Small intestine (tissue), 7 donors: ENCODE data around the gene CD44. TPM values are rescaled to one million over a fixed set of nuclear protein-coding genes. Genes with fewer than 3 reads are reported as not detected.

Experiments
- DNase-seq, 2 donors: peaks; one replicate each; pipeline versions ENCODE4 v3.0.0 to v3.0.0-alpha.2; 2013
- FAIRE-seq: peaks from 2 replicates; lab custom pipeline; 2012; peaks lifted over from hg19 to GRCh38; lab: Jason Lieb, UNC
- H3K27ac ChIP-seq, 3 donors: one replicate each; pipeline ENCODE4 v1.5.1; 2013; ENCODE audit warnings: low read length in 2 of 3, mild to moderate bottlenecking in 2 of 3, control low read depth in 1 of 3, inconsistent platforms in 1 of 3, low read depth in 1 of 3, moderate library complexity in 1 of 3
- H3K27me3 ChIP-seq, 3 donors: one replicate each; pipeline ENCODE4 v1.6.1; 2013; ENCODE audit warnings: low read length in 3 of 3, inconsistent platforms in 1 of 3; ENCODE audit not compliant: control insufficient read depth in 3 of 3, insufficient read depth in 3 of 3
- H3K36me3 ChIP-seq, 3 donors: one replicate each; pipeline ENCODE4 v1.6.1; 2013; ENCODE audit warnings: low read length in 3 of 3, inconsistent platforms in 1 of 3, low read depth in 1 of 3, mild to moderate bottlenecking in 1 of 3, moderate library complexity in 1 of 3; ENCODE audit not compliant: control insufficient read depth in 3 of 3, insufficient read depth in 2 of 3
- H3K4me1 ChIP-seq, 3 donors: one replicate each; pipeline ENCODE4 v1.6.1; 2013; ENCODE audit warnings: low read length in 2 of 3, inconsistent platforms in 1 of 3, low read depth in 1 of 3, mild to moderate bottlenecking in 1 of 3, moderate library complexity in 1 of 3; ENCODE audit not compliant: control insufficient read depth in 3 of 3, insufficient read depth in 2 of 3
- H3K4me3 ChIP-seq, 3 donors: one replicate each; pipeline ENCODE4 v1.5.1; 2013; ENCODE audit warnings: low read length in 3 of 3, control low read depth in 1 of 3, inconsistent platforms in 1 of 3, low read depth in 1 of 3, mild to moderate bottlenecking in 1 of 3, moderate library complexity in 1 of 3
- H3K9me3 ChIP-seq, 2 donors: one replicate each; pipeline ENCODE4 v1.6.1; 2013; ENCODE audit warnings: low read depth in 1 of 2, low read length in 1 of 2; ENCODE audit not compliant: control insufficient read depth in 2 of 2, insufficient read depth in 1 of 2
- whole genome bisulfite sequencing, 3 donors: extraction: QIAGEN DNeasy Blood & Tissue Kit; methylation state at CpG; one replicate each; pipeline ENCODE4 v1.1.7; 2013; 5-methylcytosine and 5-hydroxymethylcytosine counted together
- polyA plus RNA-seq, 4 donors: library from polyadenylated mRNA; stranded (reverse) in 3 of 4; unstranded in 1 of 4; fragments of 200-250 nt in 3 of 4; fragments of 120-200 nt in 1 of 4; gene quantifications; one replicate each; pipeline versions ENCODE4 v1.2.1 to v1.2.3, GENCODE V29; 2013
- donor health status: healthy with polysubstance abuse.
- donor health status: control.
- donor health status: control.
- donor health status: Bipolar disorder and iron deficiency.
- donor health status: healthy.

The CD44 gene
- polyA plus RNA-seq, 4 donors = 5.4 to 89.6 (median 19.6) TPM

DNA sequence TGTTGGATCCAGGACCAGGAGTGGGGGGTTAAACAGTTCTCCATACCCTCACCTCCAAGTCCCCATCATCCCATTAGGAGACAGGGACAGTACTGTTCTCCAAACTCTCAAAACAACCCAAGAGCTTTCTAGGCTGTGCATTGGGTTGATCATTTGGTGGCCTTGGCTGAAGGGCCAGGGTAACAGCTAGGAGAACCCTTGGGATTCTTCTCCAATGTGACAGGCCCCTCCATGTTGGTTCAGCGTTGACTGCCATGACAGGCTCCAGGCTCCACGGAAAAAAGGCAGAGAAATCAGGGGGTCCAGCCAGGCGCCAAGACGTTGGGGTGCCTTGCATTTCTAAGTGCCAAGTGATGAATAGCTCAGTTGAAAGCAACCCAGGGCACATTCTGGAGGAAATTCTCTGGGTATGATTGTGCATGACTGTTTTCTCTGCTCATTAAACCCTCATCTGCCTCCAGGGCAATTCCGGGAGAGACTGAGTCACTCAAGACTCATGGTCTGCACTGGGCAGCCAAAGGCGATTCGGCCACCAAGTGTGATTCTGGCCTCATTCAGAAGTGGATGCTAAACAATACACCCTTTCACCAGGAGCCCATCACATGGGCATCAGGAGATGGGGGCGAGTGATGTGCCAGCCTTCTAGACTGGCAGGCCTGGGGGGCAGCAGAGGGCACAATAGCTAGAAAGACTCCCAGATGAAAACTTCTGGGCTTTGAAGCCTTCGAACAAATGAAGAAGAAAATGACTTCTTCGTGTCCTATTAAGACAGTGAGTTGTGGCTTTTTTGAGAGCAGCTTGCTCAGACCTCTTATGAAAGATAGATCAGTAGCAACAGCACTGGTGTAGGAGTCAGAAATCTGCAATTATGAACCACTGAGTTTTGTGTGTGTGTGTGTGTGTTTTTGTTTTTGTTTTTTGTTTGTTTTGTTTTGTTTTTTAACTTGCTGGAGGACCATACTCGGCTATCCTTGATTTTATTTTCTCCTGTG lies 27.7 kb downstream of the CD44 start:
- Histone ChIP-seq H3K9me3 (no peaks in the 10 kb centered on the region), H3K36me3 (peaks cover 0 to 3% (median 0%) of the 10 kb centered on the region in 3 donors), H3K4me3 (no peak overlapping the region), H3K27me3 (no peaks in the 10 kb centered on the region), H3K27ac (peak overlapping the region in 2 of 3 donors; percentile 69 to 94), H3K4me1 (peaks cover 0 to 54% (median 3%) of the 10 kb centered on the region in 3 donors)
- 68 to 82% (median 71%) methylated on average over 11 of the region's 11 CpGs for WGBS, 3 donors
- DNase-seq = no peak
- no peak for FAIRE-seq

DNA sequence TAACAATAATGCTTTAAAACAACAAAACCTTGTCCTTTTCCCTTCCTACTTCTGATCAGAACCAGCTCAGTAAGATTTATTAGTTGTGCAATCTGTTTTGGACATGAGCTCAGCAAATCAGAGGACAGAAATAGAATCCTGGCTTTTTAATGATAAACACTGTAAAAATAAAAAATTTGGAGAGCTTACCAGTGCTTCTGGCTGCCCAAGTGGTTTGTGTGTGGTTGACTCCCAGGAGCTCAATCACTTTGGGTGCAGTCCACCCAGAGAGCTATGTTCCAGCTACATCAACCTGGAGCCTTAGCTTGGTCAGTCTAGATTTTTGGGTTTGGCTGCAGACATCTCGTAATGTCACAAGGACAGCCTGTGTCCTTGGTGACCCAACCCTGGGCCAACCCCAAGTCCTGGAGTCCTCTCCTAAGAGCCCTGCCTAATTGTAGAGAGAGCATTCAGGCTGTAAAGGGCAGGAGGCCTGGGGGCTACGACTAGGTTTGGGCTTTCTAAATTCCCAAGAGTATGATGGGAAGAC lies 28.5 kb downstream of the CD44 start:
- DNase-seq (no peak), FAIRE-seq (no peak)
- Histone ChIP-seq H3K4me3 (no peak overlapping the region), H3K9me3 (no peaks in the 10 kb centered on the region), H3K27ac (peak overlapping the region in 2 of 3 donors; percentile 69 to 87), H3K27me3 (no peaks in the 10 kb centered on the region), H3K4me1 (peaks cover 0 to 51% (median 3%) of the 10 kb centered on the region in 3 donors), H3K36me3 (peaks cover 0 to 3% (median 0%) of the 10 kb centered on the region in 3 donors)
- WGBS, 3 donors = 57 to 92% (median 81%) methylated on average over 2 of the region's 2 CpGs

DNA sequence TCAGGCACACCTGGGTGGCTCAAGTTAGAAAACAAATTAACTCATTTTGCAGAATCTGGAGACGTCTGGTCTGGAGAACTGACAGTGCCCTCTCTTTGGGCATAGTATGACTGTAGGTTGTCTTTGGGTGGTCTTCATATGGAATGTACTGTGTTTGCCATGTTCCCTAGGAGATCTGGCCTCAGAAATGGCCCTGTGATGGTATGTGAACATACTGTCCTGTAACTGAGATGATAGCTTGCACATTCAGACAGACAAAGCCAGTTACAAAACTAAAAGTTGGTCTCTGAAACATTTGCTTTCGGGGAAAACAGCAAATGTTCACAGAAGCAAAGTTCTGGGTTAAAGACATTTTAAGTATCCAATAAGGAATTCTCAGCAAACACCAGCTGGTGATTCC lies 29.7 kb downstream of the CD44 start:
- no peak for FAIRE-seq
- Histone ChIP-seq H3K27ac (peak overlapping the region in 1 of 3 donors; percentile 41), H3K4me1 (peaks cover 9 to 54% (median 9%) of the 10 kb centered on the region in 3 donors), H3K9me3 (no peaks in the 10 kb centered on the region), H3K4me3 (no peak overlapping the region), H3K36me3 (peaks cover 0 to 3% (median 0%) of the 10 kb centered on the region in 3 donors), H3K27me3 (no peaks in the 10 kb centered on the region)
- no peak for DNase-seq
- whole genome bisulfite sequencing, 3 donors = 84 to 89% (median 84%) methylated on average over 2 of the region's 2 CpGs

DNA sequence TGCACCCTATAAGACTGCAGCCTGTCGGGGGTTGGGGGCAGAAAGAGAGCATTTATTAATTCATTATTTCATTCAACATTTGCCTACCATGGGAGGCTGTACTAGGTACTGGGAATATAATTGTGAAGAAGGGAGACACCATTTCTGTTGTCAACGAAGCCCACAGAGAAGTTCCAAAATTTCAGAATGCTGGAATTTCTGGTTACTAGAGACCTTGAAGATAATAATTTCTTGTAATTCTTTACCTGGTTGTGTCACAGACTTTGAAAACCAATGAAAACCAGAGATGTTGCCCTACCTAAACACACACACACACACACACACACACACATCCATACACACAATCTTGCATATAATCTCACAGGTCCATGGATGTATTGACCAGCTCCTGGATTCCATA lies 30.1 kb downstream of the CD44 start:
- FAIRE-seq (no peak), DNase-seq (no peak)
- H3K27ac ChIP-seq = no peak overlapping the region
- H3K4me3 ChIP-seq = no peak overlapping the region
- peaks cover 11 to 59% (median 13%) of the 10 kb centered on the region in 3 donors for H3K4me1 ChIP-seq
- H3K36me3 ChIP-seq = peaks cover 0 to 3% (median 0%) of the 10 kb centered on the region in 3 donors
- H3K9me3 ChIP-seq = no peaks in the 10 kb centered on the region
- no peaks in the 10 kb centered on the region for H3K27me3 ChIP-seq
- WGBS, 3 donors = 89 to 97% (median 97%) methylated on average over 2 of the region's 2 CpGs

DNA sequence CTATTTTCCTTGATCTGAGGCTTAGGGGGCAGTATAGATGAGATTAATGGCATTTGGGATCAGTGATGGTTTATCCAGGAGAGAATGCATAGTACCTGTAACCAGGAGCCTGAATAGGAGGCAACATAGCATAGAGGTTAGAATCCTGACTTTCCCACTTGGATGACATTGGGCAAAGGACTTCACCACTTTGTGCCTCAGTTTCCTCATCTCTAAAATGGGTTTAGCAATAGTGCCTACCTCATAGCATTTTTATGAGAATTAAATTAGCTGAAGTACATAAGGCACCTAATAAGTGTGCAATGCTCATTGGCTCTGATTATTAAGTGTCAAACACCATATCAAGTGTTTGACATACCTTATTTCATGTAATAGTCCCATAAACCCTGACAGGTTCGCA lies 30.8 kb downstream of the CD44 start:
- no peak for DNase-seq
- Histone ChIP-seq H3K27me3 (no peaks in the 10 kb centered on the region), H3K36me3 (peaks cover 0 to 3% (median 0%) of the 10 kb centered on the region in 3 donors), H3K4me1 (peaks cover 12 to 56% (median 15%) of the 10 kb centered on the region in 3 donors), H3K27ac (peak overlapping the region in 1 of 3 donors; percentile 22), H3K9me3 (no peaks in the 10 kb centered on the region), H3K4me3 (no peak overlapping the region)
- FAIRE-seq = no peak
- WGBS, 3 donors = 70 to 90% (median 82%) methylated on average over 1 of the region's 1 CpG

DNA sequence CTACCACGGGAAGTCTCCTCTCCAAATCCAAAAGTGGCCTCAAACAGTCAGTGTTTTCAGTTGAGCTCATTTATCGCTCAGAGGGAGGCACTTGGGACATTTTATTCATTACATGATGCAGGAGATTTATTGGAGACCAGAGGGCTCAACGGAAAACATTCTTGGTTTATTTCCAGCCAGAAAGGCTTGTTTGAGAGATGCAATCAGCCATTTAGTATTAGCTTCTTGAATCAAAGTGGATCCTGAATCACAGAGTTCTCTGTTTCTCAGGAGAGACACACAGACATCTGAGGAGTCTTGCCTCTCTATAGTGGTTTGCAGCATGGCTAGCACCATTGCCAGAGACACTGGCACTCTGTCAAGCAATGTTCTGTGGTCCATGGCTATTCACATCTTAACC lies 31.5 kb downstream of the CD44 start:
- Histone ChIP-seq H3K27me3 (no peaks in the 10 kb centered on the region), H3K36me3 (no peaks in the 10 kb centered on the region), H3K4me1 (peaks cover 10 to 49% (median 15%) of the 10 kb centered on the region in 3 donors), H3K4me3 (no peak overlapping the region), H3K27ac (peak overlapping the region in 1 of 3 donors; percentile 22), H3K9me3 (no peaks in the 10 kb centered on the region)
- 60 to 90% (median 89%) methylated on average over 3 of the region's 3 CpGs for WGBS, 3 donors
- no peak for FAIRE-seq
- no peak for DNase-seq

DNA sequence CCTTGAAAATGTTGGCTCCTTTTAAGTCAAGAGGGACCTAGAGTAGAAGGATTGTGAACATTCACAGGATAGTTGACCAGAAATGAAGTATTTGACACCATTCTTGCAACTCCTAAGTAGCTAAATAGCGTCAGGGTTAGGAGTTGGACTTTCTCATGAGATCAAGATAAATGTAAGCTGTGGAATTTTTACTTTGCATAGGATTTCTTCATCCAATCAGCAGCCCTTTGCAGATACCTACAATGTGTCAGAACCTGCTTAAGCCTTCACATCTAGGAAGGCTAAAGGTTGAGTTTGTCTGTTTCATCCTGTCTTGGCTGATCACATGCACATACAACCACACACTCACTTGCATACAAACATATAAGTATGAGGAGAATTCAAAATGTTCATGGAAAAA lies 32.3 kb downstream of the CD44 start:
- H3K27ac ChIP-seq = no peak overlapping the region
- DNase-seq = no peak
- H3K4me1 ChIP-seq = peaks cover 10 to 47% (median 15%) of the 10 kb centered on the region in 3 donors
- H3K27me3 ChIP-seq = no peaks in the 10 kb centered on the region
- no peak overlapping the region for H3K4me3 ChIP-seq
- FAIRE-seq = no peak
- H3K9me3 ChIP-seq = no peaks in the 10 kb centered on the region
- WGBS, 3 donors = 74 to 81% (median 75%) methylated on average over 1 of the region's 1 CpG
- H3K36me3 ChIP-seq = no peaks in the 10 kb centered on the region

DNA sequence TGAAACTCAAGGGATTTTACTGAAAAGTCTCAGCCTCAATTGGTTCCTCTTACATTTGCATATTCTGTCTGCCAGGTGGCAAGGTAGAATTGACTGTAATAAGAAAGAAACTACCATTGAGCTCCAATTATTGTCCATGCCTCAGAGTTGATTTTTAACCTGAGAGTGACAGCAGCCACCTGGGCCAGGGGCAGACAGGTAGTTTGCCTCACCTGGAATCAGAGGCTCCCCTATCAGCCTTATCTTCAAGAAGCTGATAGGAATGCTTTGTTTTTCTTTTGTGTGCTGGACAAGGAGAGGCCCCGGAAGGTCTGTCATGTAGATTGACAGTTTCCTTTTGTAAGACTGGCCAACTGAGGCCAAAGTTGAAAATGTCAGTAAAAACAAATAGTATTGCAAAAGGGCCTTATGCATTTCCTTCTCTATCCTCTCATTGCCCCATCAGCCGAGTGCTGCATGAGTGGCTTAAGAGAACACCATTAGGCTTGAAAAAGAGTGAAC lies 34.1 kb downstream of the CD44 start:
- WGBS, 3 donors = 3 to 17% (median 14%) methylated on average over 2 of the region's 2 CpGs
- no peak overlapping the region for H3K4me3 ChIP-seq
- peaks cover 10 to 34% (median 15%) of the 10 kb centered on the region in 3 donors for H3K4me1 ChIP-seq
- no peaks in the 10 kb centered on the region for H3K27me3 ChIP-seq
- peak overlapping the region; percentile 30 to 85 (median 30) for H3K27ac ChIP-seq
- H3K36me3 ChIP-seq = peaks cover 0 to 4% (median 0%) of the 10 kb centered on the region in 3 donors
- FAIRE-seq (no peak), DNase-seq (peak; percentile 55 to 71)
- no peaks in the 10 kb centered on the region for H3K9me3 ChIP-seq
